ENCODE results near the gene ACTR1A.
A peak's percentile ranks its signal among the peaks of the same experiment; 100 is the strongest.
"Not testable (repeated sequence)": the region's sequence is repeated elsewhere in the genome, so short reads cannot be mapped to it uniquely, and the experiment has no call there.

ACTR1A gene

GRCh38 chr10:102480396-102480795, 22.1 kb downstream of the ACTR1A start:
- FAIRE-seq, result no peak

- FAIRE-seq, result no peak
Observed at GRCh38 chr10:102479651-102480050, 22.9 kb downstream of the ACTR1A start.

- no peak for FAIRE-seq
Observed at GRCh38 chr10:102476466-102477141, 25.9 kb downstream of the ACTR1A start.

- no peak for FAIRE-seq
Observed at GRCh38 chr10:102475451-102476040, 27.0 kb downstream of the ACTR1A start.

DNA sequence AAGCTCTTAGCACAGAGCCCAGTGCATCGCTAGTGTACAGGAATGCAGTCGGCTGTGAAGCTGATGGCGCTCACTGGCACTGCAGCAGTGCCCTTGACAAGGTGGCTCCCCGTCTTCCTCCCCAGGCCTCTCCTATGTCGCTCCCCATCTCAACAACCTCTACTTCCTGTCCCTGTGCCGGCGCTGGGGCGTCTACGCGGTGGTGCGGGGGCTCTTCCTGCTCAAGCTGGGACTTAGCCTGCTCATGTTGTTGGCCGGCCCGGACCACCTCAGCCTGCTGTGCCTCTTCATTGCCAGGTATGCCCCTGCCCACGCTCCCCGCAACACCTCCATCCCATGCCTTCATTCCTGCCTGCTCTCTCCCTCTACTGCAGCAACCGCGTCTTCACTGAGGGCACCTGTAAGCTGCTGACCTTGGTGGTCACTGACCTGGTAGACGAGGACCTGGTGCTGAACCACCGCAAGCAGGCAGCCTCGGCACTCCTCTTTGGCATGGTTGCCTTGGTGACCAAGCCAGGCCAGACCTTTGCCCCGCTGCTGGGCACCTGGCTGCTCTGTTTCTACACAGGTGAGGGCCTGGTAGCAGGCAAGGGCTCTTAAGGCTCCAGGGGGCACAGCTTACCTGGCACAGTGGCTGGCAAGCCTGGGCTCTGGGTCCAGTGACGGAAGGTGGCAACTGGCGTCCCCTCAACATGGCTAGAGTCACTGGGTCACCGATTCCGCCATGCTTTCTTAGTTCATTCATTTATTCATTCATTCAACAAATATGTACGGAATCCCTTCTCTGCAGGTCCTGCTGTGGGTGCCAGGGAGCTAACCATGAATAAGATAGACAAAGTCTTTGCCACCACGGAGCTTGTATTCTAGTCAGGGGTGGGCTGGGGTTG, 28.8 kb downstream of the ACTR1A start:
- no peak for FAIRE-seq

DNA sequence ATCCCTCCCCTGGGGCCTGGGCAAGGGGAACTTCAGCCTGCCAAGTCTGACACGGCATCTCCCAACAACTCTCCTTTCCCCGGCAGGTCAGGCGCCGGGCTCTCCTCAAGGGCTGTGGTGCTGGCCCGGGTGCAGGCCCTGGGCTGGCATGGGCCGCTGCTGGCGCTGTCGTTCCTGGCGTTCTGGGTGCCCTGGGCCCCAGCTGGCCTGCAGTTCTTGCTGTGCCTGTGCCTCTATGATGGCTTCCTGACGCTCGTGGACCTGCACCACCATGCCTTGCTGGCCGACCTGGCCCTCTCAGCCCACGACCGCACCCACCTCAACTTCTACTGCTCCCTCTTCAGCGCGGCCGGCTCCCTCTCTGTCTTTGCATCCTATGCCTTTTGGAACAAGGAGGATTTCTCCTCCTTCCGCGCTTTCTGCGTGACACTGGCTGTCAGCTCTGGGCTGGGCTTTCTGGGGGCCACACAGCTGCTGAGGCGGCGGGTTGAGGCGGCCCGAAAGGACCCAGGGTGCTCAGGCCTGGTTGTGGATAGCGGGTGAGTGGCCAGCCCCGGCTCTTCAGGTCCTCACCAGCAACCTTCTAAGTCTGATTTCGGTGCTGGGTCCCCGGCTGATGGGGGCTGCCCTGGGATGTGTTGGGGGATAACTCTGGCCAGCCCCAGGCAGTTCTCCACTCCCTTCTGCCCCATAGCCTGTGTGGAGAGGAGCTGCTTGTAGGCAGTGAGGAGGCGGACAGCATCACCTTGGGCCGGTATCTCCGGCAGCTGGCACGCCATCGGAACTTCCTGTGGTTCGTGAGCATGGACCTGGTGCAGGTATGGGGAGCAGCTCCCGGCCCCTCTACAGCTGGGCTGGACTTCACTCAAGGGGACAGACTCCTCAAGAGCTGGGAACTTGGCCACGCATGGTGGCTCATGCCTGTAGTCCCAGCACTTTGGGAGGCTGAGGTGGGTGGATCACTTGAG, 31.6 kb downstream of the ACTR1A start:
- FAIRE-seq, result no peak

GRCh38 chr10:102468683-102469082, 33.8 kb downstream of the ACTR1A start:
- FAIRE-seq, result no peak

GRCh38 chr10:102467971-102468438, 34.5 kb downstream of the ACTR1A start:
- FAIRE-seq, result no peak

DNA sequence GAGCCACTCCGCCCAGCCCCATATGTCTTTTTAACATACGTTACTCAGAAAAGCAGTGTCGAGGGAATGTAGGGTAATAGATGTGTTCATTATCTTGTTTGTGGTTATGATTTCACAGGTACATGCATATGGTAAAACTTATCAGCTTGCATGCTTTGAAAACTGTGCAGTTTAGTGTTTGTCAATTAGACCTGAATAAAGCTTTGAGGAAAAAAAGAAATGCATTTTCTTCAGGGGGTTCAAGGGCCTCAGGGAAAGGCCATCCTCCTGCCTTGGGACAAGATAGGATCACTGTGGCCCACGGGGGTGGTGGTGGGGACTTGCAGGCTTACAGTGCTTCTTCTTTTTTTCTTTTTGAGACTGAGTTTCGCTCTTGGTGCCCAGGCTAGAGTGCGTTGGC, 35.2 kb downstream of the ACTR1A start:
- no peak for FAIRE-seq

- FAIRE-seq, result no peak
Observed at GRCh38 chr10:102465466-102465865, 37.0 kb downstream of the ACTR1A start.

- FAIRE-seq, result no peak
Observed at GRCh38 chr10:102463983-102464382, 38.5 kb downstream of the ACTR1A start.

DNA sequence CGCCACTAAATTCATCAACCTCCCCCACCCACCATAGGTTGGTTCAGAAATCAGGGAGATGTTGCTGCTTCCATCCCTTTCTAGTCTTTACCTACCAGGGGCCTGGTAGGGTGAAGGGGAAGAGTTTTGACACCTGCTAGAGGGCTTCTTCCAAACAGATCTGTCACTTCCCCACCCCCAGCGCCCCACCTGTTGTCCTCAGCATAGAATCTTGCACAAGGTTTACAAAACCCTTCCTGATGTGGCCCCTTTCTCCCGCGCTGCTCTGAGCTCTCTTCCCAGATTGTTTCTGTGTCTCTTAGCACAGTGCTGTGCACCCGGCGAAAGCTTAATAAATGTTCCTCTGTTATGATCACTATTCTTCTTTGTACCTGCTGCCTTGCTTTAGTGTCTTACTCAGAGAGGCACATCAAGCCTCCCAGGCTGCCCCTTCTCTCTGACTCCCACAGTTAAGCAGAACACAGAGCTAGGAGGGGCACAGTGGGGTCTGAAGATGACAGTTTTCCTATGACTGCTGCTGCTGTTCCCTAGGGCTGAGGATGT, 39.9 kb downstream of the ACTR1A start:
- FAIRE-seq, result no peak

DNA sequence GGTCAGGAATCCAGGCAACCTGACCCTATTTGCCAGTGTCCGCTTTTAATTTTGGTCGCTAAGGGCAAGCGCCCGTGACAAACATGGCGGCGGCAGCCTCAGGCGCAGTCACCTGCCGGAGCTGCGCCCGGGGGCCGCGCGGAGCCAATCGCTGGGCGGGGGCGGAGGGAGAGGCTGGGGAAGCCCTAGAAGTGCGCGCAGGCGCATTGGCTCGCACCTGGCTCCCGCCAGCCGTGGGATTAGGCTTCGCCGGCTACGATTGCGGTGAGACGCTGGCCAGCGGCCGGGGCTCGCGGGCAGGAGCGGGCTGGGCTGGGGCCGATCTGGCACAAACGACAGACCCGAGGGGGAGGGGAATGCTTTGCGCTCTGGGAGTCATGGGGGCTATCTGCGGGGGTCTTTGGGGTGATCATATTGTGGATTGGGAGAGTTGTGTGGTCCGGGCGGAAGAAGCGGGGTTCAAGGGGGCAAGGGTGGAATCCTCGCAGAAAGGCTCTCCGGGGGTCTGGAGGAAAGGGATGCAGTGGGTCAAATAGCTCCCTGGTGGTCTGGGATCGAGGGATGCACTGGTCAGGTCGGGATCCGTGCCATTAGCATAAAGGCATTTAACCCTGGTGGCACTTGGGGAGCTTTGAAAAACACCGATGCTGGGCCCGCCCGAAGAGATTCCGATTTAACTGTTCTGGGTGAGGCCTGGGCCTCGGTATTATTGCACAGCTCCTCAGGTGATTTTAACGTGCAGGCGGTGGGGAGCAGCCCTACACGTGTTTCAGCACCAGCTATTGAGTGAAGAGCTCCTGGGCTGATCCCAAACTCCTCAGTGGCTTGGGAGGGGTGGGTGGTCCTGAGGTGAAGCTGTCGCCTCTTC, 41.1 kb downstream of the ACTR1A start:
- peak; percentile 67 for FAIRE-seq

DNA sequence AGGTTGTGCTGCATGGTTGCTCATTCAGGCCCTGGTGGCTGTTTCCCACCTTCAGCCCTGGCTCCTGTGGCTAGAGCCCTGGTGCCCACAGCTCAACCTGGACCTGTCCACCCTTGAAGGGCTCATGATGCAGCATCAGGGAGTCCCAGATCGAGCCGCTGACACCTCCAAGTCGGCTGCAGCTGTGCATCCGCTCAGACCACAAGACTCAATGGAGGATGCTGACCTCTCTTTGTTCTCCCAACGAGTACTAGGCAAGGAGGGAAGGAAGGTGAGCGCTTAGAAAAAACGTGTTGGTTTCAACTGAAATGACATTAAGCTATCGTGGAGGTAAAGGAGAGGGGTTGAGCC, 41.7 kb downstream of the ACTR1A start:
- no peak for FAIRE-seq

DNA sequence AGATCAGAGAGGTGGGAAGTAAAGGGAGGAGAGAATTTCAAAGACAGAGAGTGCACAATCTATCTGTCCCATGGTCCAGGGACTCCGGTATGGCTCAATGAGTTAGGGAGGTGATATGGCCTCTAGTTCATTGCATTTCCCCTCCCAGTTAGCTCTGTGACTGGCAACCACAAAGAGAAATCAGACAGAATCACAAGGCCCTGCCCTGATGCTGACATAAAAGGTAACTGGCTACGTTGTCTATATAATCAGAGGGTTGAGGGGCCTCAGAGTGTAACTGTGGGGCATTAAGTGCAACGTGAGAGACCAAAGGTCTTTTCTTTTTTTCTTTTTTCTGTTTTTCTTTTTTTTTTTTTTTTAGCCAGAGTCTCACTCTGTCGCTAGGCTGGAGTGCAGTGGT, 43.9 kb downstream of the ACTR1A start:
- FAIRE-seq, result no peak

DNA sequence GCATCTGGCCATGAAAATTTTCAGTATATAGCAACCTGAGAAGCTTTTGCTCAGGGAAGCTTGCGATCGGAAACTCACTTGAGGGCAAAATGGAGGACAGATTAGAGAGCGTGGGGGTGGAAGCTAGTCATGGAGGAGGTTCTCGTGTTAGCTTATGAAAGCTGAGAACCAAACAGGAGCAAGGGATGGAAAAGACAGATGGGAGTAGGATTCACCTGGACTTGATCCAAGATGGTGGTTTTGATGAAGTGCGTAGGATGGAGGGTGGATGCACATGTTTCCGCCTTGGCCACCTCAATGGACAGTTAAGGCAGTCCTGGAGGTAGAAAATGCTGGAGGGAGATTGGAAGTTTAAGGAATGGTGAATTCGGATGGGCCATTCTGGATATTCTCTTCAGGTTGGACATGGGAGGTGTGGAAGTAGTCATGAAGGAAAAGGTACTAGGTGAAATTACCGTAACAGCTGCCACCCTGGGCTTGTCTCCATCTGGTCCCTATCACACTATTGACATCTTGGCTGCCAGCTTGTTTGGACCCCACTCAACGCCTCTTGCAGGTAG, 44.8 kb downstream of the ACTR1A start:
- FAIRE-seq, result no peak

DNA sequence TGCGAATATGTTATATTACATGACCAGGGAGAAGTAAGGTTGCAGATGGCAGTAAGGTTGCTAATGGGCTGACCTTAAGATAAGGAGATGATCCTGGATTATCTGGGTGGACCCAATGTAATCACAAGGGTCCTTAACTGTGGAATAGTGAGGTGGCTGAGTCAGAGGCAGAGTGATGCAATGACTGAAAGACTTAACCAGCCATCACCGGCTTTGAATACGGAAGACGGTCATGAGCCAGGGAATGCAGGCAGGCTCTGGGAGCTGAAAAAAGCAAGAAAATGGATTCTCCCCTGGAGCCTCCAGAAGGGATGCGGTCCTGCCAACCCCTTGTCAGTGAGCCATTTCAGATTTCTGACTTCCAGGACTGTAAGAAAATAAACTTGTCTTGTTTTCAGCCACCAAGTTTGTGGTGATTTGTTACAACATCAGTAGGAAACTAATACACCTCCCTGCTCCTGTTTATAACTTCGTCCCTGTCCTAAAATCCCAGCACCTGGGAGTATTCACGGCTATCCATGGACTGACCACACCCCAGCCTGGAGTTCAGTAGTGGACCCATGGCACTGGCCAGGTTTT, 46.5 kb downstream of the ACTR1A start:
- FAIRE-seq, result no peak

- FAIRE-seq, result not testable (repeated sequence)
Observed at GRCh38 chr10:102454662-102455487, 47.6 kb downstream of the ACTR1A start.

- FAIRE-seq, result no peak
Observed at GRCh38 chr10:102453502-102453901, 49.0 kb downstream of the ACTR1A start.
